G401 (cell line): ENCODE measurements around the gene ACP2. TPM values are rescaled to one million over a fixed set of nuclear protein-coding genes. Genes with fewer than 3 reads are reported as not detected.
"Not testable (repeated sequence)": the region's sequence is repeated elsewhere in the genome, so short reads cannot be mapped to it uniquely, and the experiment has no call there.

Experiments used
- DNase-seq: peaks from one replicate; pipeline ENCODE4 v3.0.0-alpha.2; 2015; ENCODE audit warnings: low spot score
- in situ Hi-C: cut with HindIII; loops from 2 replicates; pipeline ENCODE4 v1.10.0; 2016; ENCODE audit warnings: low sequenced_read_pairs, mixed read lengths
- total RNA-seq: library from RNA; depleted of rRNA; stranded (reverse); fragments of >200 nt; shearing (Covaris generic); gene quantifications from 2 replicates; pipeline ENCODE4 v1.2.3, GENCODE V29; 2014; rRNA removed

The ACP2 gene
- total RNA-seq, 1 experiment from 2014 or later = 27.8 TPM

- in situ Hi-C loops = no loop called here
- peak; percentile 97 for DNase-seq
Observed at GRCh38 chr11:47213950-47214565, 34.6 kb downstream of the ACP2 start.

GRCh38 chr11:47212938-47213337 lies 35.7 kb downstream of the ACP2 start:
- in situ Hi-C loops = no loop called here
- DNase-seq = no peak

DNA sequence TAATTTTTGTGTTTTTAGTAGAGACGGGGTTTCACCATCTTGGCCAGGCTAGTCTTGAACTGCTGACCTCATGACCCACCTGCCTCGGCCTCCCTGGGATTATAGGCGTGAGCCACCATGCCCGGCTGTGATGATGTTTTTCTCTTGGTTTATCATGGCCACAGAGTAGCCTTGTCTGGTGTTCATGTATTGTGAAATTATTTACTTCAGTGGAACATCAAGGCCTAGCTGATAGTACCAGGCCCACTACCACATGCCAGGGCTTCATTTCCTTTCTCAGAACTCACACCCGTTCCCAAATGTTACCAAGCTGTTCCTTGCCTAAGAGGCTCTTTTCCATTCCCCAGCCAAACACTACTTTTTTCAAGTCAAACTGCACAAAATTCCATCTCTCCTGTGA lies 40.0 kb downstream of the ACP2 start:
- in situ Hi-C loops = no loop called here
- no peak for DNase-seq

- in situ Hi-C loops, DNase-seq: not testable (repeated sequence)
Observed at GRCh38 chr11:47208008-47208552, 40.5 kb downstream of the ACP2 start.

DNA sequence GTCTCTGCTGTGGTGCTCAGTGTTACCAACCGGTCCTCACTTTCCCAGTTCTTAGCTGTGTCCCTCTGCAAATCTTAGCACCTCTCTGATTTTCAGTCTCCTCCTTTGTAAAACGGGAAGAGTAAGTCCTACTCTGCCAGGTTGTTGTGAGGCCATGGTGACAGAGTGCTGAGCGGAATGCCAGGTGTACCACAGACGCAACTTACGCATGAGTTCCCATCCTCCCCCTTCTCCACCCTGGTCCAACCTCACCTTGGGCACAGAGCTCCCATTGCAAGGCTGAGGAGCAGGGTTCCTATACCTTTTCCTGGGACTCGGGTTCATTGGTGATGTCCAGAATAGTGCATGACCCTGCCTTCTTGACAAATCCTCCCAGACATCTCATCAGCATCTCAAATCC lies 41.2 kb downstream of the ACP2 start:
- DNase-seq = no peak
- in situ Hi-C loops = no loop called here

DNA sequence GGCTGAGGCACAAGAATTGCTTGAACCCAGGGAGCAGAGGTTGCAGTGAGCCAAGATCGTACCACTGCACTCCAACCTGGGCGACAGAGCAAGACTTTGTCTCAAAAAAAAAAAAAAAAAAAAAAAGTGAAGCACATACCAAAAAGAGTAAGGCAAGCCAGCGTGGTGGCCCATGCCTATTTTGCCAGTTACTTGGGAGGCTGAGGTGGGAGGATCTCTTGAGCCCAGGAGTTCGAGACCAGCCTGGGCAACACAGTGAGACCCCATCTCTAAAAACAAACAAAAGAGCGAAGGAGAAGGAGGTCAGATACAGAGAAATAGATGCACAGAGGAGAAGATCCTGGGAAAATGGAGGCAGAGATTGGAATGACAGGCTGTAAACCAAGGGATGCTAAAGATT lies 42.0 kb downstream of the ACP2 start:
- in situ Hi-C loops, DNase-seq: not testable (repeated sequence)

DNA sequence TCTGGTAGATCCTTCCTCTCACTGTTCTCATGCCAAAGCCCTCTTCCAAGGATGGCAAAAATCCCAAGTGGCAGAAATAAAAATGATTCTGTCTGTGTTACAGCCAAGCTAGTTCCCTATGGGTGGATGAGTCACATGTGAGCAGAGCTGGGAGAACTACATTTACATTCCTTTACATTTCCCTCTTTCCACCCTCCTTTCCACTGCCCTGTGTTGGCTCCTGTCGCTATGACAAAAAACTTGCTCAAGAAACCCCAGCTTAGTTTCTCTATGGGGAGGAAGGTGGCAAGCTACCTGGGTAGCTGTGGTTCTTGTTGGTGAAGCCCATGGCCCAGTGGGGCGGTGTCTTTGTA lies 44.0 kb downstream of the ACP2 start:
- DNase-seq = no peak
- in situ Hi-C loops = no loop called here

GRCh38 chr11:47202576-47202975 lies 46.0 kb downstream of the ACP2 start:
- in situ Hi-C loops = no loop called here
- no peak for DNase-seq

DNA sequence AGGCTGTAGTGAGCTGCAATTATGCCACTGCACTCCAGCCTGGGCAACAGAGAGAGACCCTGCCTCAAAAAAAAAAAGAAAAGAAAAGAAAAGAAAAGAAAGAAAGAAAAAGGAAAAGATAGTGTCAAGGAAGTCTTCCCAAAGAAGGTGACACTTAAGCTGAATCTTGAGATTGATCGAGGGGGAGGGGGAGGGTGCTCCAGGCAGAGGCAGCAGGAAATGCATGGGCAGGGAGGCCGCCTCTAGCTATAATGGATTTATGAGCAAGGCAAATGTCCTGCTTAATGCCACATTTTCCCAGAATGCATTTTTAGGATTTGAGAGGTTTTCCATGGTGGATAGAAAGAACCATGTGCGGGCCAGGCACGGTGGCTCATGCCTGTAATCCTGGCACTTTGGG lies 47.6 kb downstream of the ACP2 start:
- DNase-seq = no peak
- in situ Hi-C loops = no loop called here

- DNase-seq, in situ Hi-C loops: not testable (repeated sequence)
Observed at GRCh38 chr11:47198161-47198560, 50.5 kb downstream of the ACP2 start.

DNA sequence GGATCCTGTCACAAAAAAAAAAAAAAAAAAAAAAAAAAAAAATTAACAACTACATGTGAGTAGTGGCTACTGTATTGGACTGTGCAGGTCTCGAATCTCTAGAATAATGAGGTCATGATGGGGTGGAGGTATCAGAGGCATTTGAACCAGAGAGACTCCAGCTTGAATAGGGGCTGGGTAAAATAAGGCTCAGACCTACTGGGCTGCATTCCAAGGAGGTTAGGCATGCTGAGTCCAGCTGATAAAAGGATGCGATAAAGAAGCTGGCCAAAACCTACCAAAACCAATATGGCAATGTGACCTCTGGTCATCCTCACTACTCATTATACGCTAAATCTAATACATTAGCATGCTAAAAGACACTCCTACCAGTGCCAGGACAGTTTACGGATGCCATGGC lies 56.5 kb downstream of the ACP2 start:
- no peak for DNase-seq
- in situ Hi-C loops = no loop called here

- in situ Hi-C loops, DNase-seq: not testable (repeated sequence)
Observed at GRCh38 chr11:47191137-47191536, 57.5 kb downstream of the ACP2 start.

Other genes starting within 250 kb of the ACP2 start
- 119 and 166 TPM in 2 replicates for gene ARFGAP2, start 71.9 kb downstream of the ACP2 start, total RNA-seq
- gene PACSIN3, start 62.4 kb downstream of the ACP2 start, total RNA-seq = 83.4 and 88.1 TPM in 2 replicates
- gene DDB2, start 33.8 kb downstream of the ACP2 start, total RNA-seq = 53.2 and 53.4 TPM in 2 replicates
- gene NR1H3, start 9.2 kb upstream of the ACP2 start, total RNA-seq = 13.7 and 14.1 TPM in 2 replicates
- gene MADD, start 21.3 kb upstream of the ACP2 start, total RNA-seq = 12.9 and 13.4 TPM in 2 replicates
- 0.37 TPM in 1 of 2 replicates, not detected in the other for gene MYBPC3, start 103.9 kb upstream of the ACP2 start, total RNA-seq
- gene SPI1, start 129.7 kb upstream of the ACP2 start, total RNA-seq = not detected in 2 replicates
- 22.9 and 43.0 TPM in 2 replicates for gene SLC39A13, start 159.8 kb upstream of the ACP2 start, total RNA-seq
- gene PSMC3, start 177.6 kb upstream of the ACP2 start, total RNA-seq = 149 and 239 TPM in 2 replicates
- not detected in 2 replicates for gene RAPSN, start 200.3 kb upstream of the ACP2 start, total RNA-seq